ENCODE results near the gene MAP6.

DNA sequence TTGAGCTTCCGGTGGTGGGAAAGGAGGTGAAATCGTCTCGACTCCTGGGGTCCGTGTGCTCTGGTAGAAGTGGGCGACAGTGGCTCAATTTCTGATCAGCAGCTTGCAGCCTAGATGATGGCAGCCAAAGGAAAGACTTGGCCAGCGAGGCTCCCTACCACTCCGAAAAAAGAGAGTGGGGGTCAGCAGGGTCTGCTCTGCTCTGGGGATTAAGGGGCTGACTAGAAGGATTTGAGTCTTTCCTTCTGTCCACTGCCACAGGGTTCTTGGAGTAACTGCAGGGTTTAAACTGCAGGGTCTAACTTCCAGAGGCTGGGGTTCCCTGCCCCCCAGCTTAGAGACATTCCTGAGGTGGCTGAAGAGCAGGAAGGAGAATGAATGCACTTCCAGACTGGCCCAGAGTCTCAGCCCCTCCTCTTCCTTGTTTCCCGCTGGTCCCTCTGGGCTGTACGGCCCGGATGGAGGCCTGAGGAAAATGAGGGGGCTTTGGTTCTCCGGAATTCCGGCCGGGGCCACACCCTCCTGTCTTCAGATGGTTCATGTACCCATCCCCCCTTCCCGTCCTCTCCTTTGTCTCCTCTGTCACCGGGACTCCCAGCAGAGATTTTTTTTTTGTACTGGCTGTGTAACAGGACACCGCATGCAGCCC, 105.9 kb downstream of the MAP6 start:
- TF ChIP-seq, protein P1, sequence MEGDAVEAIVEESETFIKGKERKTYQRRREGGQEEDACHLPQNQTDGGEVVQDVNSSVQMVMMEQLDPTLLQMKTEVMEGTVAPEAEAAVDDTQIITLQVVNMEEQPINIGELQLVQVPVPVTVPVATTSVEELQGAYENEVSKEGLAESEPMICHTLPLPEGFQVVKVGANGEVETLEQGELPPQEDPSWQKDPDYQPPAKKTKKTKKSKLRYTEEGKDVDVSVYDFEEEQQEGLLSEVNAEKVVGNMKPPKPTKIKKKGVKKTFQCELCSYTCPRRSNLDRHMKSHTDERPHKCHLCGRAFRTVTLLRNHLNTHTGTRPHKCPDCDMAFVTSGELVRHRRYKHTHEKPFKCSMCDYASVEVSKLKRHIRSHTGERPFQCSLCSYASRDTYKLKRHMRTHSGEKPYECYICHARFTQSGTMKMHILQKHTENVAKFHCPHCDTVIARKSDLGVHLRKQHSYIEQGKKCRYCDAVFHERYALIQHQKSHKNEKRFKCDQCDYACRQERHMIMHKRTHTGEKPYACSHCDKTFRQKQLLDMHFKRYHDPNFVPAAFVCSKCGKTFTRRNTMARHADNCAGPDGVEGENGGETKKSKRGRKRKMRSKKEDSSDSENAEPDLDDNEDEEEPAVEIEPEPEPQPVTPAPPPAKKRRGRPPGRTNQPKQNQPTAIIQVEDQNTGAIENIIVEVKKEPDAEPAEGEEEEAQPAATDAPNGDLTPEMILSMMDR (IDR thresholded peaks at IDR 0.05 in 4 of 5, conservative IDR thresholded peaks at IDR 0.05 in 1 of 5), result no peak
- TF ChIP-seq POLR2A (IDR thresholded peaks at IDR 0.05), result no peak
